GM18517 (cell line): ENCODE measurements around the gene MISP3.
A peak's percentile ranks its signal among the peaks of the same experiment; 100 is the strongest.

ENCODE experiments used
- ATAC-seq: cut with Tn5 transposase; IDR thresholded peaks from one replicate; pipeline ENCODE4 v1.9.1; 2021; ENCODE audit warnings: mild to moderate bottlenecking, moderate library complexity; ENCODE audit not compliant: unreplicated experiment

MISP3 gene

GRCh38 chr19:14101003-14101545 lies 28.5 kb downstream of the MISP3 start:
- no peak for ATAC-seq

GRCh38 chr19:14102102-14102696 lies 29.6 kb downstream of the MISP3 start:
- no peak for ATAC-seq

- no peak for ATAC-seq
Measured at GRCh38 chr19:14102756-14103155, 30.2 kb downstream of the MISP3 start.

- ATAC-seq: no peak
Measured at GRCh38 chr19:14103310-14103709, 30.7 kb downstream of the MISP3 start.

GRCh38 chr19:14105680-14106079 lies 33.1 kb downstream of the MISP3 start:
- no peak for ATAC-seq

- ATAC-seq: no peak
Measured at GRCh38 chr19:14106840-14107239, 34.3 kb downstream of the MISP3 start.

GRCh38 chr19:14107581-14108461 lies 35.2 kb downstream of the MISP3 start:
- ATAC-seq: no peak

- no peak for ATAC-seq
Measured at GRCh38 chr19:14110650-14111049, 38.1 kb downstream of the MISP3 start.

GRCh38 chr19:14111486-14111885 lies 38.9 kb downstream of the MISP3 start:
- ATAC-seq: no peak

- ATAC-seq: no peak
Measured at GRCh38 chr19:14112051-14112808, 39.6 kb downstream of the MISP3 start.

GRCh38 chr19:14112809-14113385 lies 40.3 kb downstream of the MISP3 start:
- no peak for ATAC-seq

GRCh38 chr19:14113762-14114414 lies 41.3 kb downstream of the MISP3 start:
- ATAC-seq: no peak

- ATAC-seq: no peak
Measured at GRCh38 chr19:14114439-14114838, 41.9 kb downstream of the MISP3 start.

- no peak for ATAC-seq
Measured at GRCh38 chr19:14114854-14115253, 42.3 kb downstream of the MISP3 start.

- ATAC-seq: no peak
Measured at GRCh38 chr19:14115756-14116155, 43.2 kb downstream of the MISP3 start.

- no peak for ATAC-seq
Measured at GRCh38 chr19:14116525-14116917, 43.9 kb downstream of the MISP3 start.

- no peak for ATAC-seq
Measured at GRCh38 chr19:14116918-14117578, 44.5 kb downstream of the MISP3 start.

GRCh38 chr19:14117668-14118164 lies 45.1 kb downstream of the MISP3 start, which contains the start of gene PRKACA:
Gene PRKACA, minus strand, starts transcription at chr19:14117762. Its CDS starts 215 bp downstream, at chr19:14117547.
- ATAC-seq: peak; percentile 85

GRCh38 chr19:14118165-14119051 lies 45.8 kb downstream of the MISP3 start:
- ATAC-seq: peak; percentile 36
